B cell (primary cell): Measurements from ENCODE around the gene FRMPD2. TPM values are rescaled to one million over a fixed set of nuclear protein-coding genes. Genes with fewer than 3 reads are reported as not detected.
"Not testable (repeated sequence)": the region's sequence is repeated elsewhere in the genome, so short reads cannot be mapped to it uniquely, and the experiment has no call there.

ENCODE experiments used
- ATAC-seq: fragments of 200-7000 bp; cut with Tn5 transposase; one replicate; pipeline ENCODE4 v1.10.0; 2021; ENCODE audit warnings: low read depth, mild to moderate bottlenecking, moderate number of reproducible peaks, moderate library complexity
- CTCF ChIA-PET: fragments of 350-600 bp; sonication (Branson Sonifier 250); formaldehyde crosslinking; loops from one replicate; lab custom pipeline; 2021; ENCODE audit warnings: antibody characterized with exemption, inconsistent platforms; lab: Charles Lee
- POLR2A ChIA-PET: fragments of 350-600 bp; sonication (Branson Sonifier 250); formaldehyde crosslinking; loops from one replicate; lab custom pipeline; 2021; ENCODE audit warnings: antibody characterized with exemption; lab: Charles Lee
- DNase-seq: peaks from one replicate; pipeline ENCODE4 v3.0.0; 2013
- H2AFZ ChIP-seq: 2 replicates; pipeline ENCODE4 v1.6.1; 2012; ENCODE audit warnings: mild to moderate bottlenecking, low read depth, low read length; ENCODE audit not compliant: insufficient read depth, poor library complexity, severe bottlenecking
- H3K27ac ChIP-seq, 2 donors: 1 replicate in 1 of 2; 2 replicates in 1 of 2; pipeline ENCODE4 v1.5.1; 2012 to 2013; ENCODE audit warnings: low read length in 2 of 2, mild to moderate bottlenecking in 2 of 2, moderate library complexity in 1 of 2
- H3K27me3 ChIP-seq, 4 experiments: fragments of 200-600 bp in 1 of 4; sonication (generic) in 1 of 4; replicated peaks in 1 of 4; 1 replicate in 2 of 4; 2 replicates in 2 of 4; pipeline versions ENCODE4 v1.6.1 to v1.7.0; 2013 to 2016; ENCODE audit warnings: low read length in 3 of 4, mild to moderate bottlenecking in 2 of 4, mixed read lengths in 1 of 4, moderate library complexity in 1 of 4; ENCODE audit not compliant: insufficient read depth in 4 of 4, control insufficient read depth in 3 of 4; ENCODE audit errors: control extremely low read depth in 1 of 4
- H3K36me3 ChIP-seq, 2 experiments: replicated peaks in 1 of 2; 1 replicate in 1 of 2; 2 replicates in 1 of 2; pipeline versions ENCODE4 v1.6.1 to v1.7.1; 2013; ENCODE audit warnings: low read length in 1 of 2; ENCODE audit not compliant: insufficient read depth in 2 of 2, control insufficient read depth in 1 of 2; ENCODE audit errors: control extremely low read depth in 1 of 2, extremely low read depth in 1 of 2
- H3K4me1 ChIP-seq, 2 donors: fragments of 200-600 bp in 1 of 2; sonication (generic) in 1 of 2; 1 replicate in 1 of 2; 2 replicates in 1 of 2; pipeline versions ENCODE4 v1.5.1 to v1.6.1; 2013 to 2017; ENCODE audit warnings: low read length in 2 of 2; ENCODE audit not compliant: control insufficient read depth in 2 of 2, insufficient read depth in 2 of 2
- H3K4me2 ChIP-seq: replicated peaks from 2 replicates; pipeline ENCODE3; 2012; ENCODE audit warnings: mild to moderate bottlenecking, low read depth, low read length; ENCODE audit not compliant: poor library complexity, severe bottlenecking
- H3K4me3 ChIP-seq, 5 experiments: fragments of 200-600 bp in 1 of 5; sonication (generic) in 1 of 5; 1 replicate in 3 of 5; 2 replicates in 2 of 5; pipeline versions ENCODE4 v1.5.1 to v1.7.0; 2011 to 2016; ENCODE audit warnings: low read length in 4 of 5, mild to moderate bottlenecking in 4 of 5, low read depth in 2 of 5, control low read depth in 1 of 5, moderate library complexity in 1 of 5; ENCODE audit not compliant: insufficient read depth in 1 of 5; ENCODE audit errors: control extremely low read depth in 1 of 5, extremely low read depth in 1 of 5
- H3K79me2 ChIP-seq: fragments of 200-600 bp; sonication (generic); one replicate; pipeline ENCODE4 v1.6.0; 2016; ENCODE audit warnings: low read length; ENCODE audit not compliant: control insufficient read depth, insufficient read depth
- H3K9ac ChIP-seq: fragments of 200-600 bp; sonication (generic); 2 replicates; pipeline ENCODE4 v1.6.1; 2017; ENCODE audit warnings: mild to moderate bottlenecking, low read length, moderate library complexity
- H3K9me3 ChIP-seq, 3 donors: one replicate each; pipeline versions ENCODE4 v1.6.1 to v1.7.1; 2013; ENCODE audit warnings: low read length in 2 of 3; ENCODE audit not compliant: control insufficient read depth in 2 of 3, insufficient read depth in 1 of 3; ENCODE audit errors: control extremely low read depth in 1 of 3
- H4K20me1 ChIP-seq: 2 replicates; pipeline ENCODE4 v1.6.0; 2012; ENCODE audit warnings: mild to moderate bottlenecking, low read length; ENCODE audit not compliant: insufficient read depth, control insufficient read depth, poor library complexity, severe bottlenecking
- H3K27ac Mint-ChIP-seq: one replicate; pipeline ENCODE4 v1.8.0; 2021; ENCODE audit warnings: mixed read lengths
- H3K27me3 Mint-ChIP-seq: one replicate; pipeline ENCODE4 v1.8.0; 2021; ENCODE audit warnings: mixed read lengths
- H3K4me1 Mint-ChIP-seq: one replicate; pipeline ENCODE4 v1.8.0; 2021; ENCODE audit warnings: mixed read lengths
- H3K4me3 Mint-ChIP-seq: one replicate; pipeline ENCODE4 v1.8.0; 2021; ENCODE audit warnings: mixed read lengths
- H3K9me3 Mint-ChIP-seq: one replicate; pipeline ENCODE4 v1.8.0; 2022; ENCODE audit warnings: mixed read lengths; ENCODE audit not compliant: insufficient read depth
- EZH2 ChIP-seq: IDR thresholded peaks from 2 replicates; pipeline ENCODE4 v1.6.1; 2012; ENCODE audit warnings: borderline replicate concordance, low read depth, mild to moderate bottlenecking, moderate library complexity, low read length; ENCODE audit not compliant: insufficient read depth, poor library complexity, severe bottlenecking
- WGBS: methylation state at CpG from one replicate; pipeline ENCODE4 v1.1.5; 2013; ENCODE audit warnings: missing lambda C conversion rate; ENCODE audit not compliant: insufficient coverage; 5-methylcytosine and 5-hydroxymethylcytosine counted together
- intact Hi-C: fragments of 100-400 bp; cut with micrococcal nuclease; formaldehyde crosslinking; loops from one replicate; pipeline ENCODE4 v1.10.0; 2022
- polyA plus RNA-seq: library from polyadenylated mRNA; depleted of rRNA; stranded (reverse); fragments of >200 nt; gene quantifications from 2 replicates; pipeline ENCODE4 v1.2.3, GENCODE V29; 2012
- total RNA-seq, 2 donors: library from RNA; stranded (reverse); fragments of 120-200 nt in 1 of 2; gene quantifications; 1 replicate in 1 of 2; 2 replicates in 1 of 2; pipeline versions ENCODE4 v1.2.3 to v1.2.4, GENCODE V29; 2013 to 2022
- TF ChIP-seq, protein P1 (sequence below): fragments of 200-600 bp; IDR thresholded peaks from one replicate; pipeline ENCODE4 v1.8.0; 2022; ENCODE audit warnings: antibody characterized with exemption, mild to moderate bottlenecking

The FRMPD2 gene
- total and polyA plus RNA-seq, 2 donors (not counting 1 experiment from before 2014, with no cell fraction given), result not detected

- POLR2A ChIA-PET, result no interaction called here
- no peak overlapping the region for H2AFZ ChIP-seq
Observed at GRCh38 chr10:48187126-48187525, 87.4 kb downstream of the FRMPD2 start.

GRCh38 chr10:48186264-48186804 lies 88.2 kb downstream of the FRMPD2 start:
- H3K79me2 ChIP-seq, H3K4me1 ChIP-seq, H3K9me3 ChIP-seq, H3K27me3 ChIP-seq, DNase-seq, H3K27ac Mint-ChIP-seq, H3K4me2 ChIP-seq, ATAC-seq, POLR2A ChIA-PET, H3K27ac ChIP-seq, H4K20me1 ChIP-seq, H3K4me3 Mint-ChIP-seq, H3K4me3 ChIP-seq, CTCF ChIA-PET, H3K4me1 Mint-ChIP-seq, intact Hi-C loops, H2AFZ ChIP-seq, H3K36me3 ChIP-seq, H3K9ac ChIP-seq, H3K9me3 Mint-ChIP-seq: not testable (repeated sequence)
- H3K27me3 Mint-ChIP-seq, result peaks cover 18% of the 10 kb centered on the region
- WGBS, result 93% methylated on average over 5 of the region's 9 CpGs

More at GRCh38 chr10:48187126-48187525, 87.4 kb downstream of the FRMPD2 start:
- intact Hi-C loops, result no loop called here
- H3K4me1 ChIP-seq, result no peaks in the 10 kb centered on the region
- H3K4me2 ChIP-seq, result no peak overlapping the region
- ATAC-seq, result no peak
- no peak overlapping the region for H3K4me3 Mint-ChIP-seq
- H3K27me3 ChIP-seq, result no peaks in the 10 kb centered on the region
- H3K4me1 Mint-ChIP-seq, result no peaks in the 10 kb centered on the region
- no peak overlapping the region for H3K9ac ChIP-seq
- H3K9me3 ChIP-seq, result peaks cover 0 to 3% (median 0%) of the 10 kb centered on the region in 3 donors
- H3K9me3 Mint-ChIP-seq, result no peaks in the 10 kb centered on the region
- TF ChIP-seq, protein P1, sequence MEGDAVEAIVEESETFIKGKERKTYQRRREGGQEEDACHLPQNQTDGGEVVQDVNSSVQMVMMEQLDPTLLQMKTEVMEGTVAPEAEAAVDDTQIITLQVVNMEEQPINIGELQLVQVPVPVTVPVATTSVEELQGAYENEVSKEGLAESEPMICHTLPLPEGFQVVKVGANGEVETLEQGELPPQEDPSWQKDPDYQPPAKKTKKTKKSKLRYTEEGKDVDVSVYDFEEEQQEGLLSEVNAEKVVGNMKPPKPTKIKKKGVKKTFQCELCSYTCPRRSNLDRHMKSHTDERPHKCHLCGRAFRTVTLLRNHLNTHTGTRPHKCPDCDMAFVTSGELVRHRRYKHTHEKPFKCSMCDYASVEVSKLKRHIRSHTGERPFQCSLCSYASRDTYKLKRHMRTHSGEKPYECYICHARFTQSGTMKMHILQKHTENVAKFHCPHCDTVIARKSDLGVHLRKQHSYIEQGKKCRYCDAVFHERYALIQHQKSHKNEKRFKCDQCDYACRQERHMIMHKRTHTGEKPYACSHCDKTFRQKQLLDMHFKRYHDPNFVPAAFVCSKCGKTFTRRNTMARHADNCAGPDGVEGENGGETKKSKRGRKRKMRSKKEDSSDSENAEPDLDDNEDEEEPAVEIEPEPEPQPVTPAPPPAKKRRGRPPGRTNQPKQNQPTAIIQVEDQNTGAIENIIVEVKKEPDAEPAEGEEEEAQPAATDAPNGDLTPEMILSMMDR, result no peak
- TF ChIP-seq EZH2, result no peak
- no peaks in the 10 kb centered on the region for H3K79me2 ChIP-seq
- H3K27me3 Mint-ChIP-seq, result peaks cover 18% of the 10 kb centered on the region
- WGBS, result 91% methylated on average over 7 of the region's 7 CpGs
- H4K20me1 ChIP-seq, result no peaks in the 10 kb centered on the region
- H3K27ac ChIP-seq, result no peak overlapping the region
- H3K27ac Mint-ChIP-seq, result no peak overlapping the region
- no peaks in the 10 kb centered on the region for H3K36me3 ChIP-seq
- CTCF ChIA-PET, result no interaction called here
- H3K4me3 ChIP-seq, result no peak overlapping the region
- no peak for DNase-seq
